T-helper 2 cell treated with Interferon-gamma antibody and Interleukin-4, amounts not matched to agents 5 μg/mL and 100 μg/mL, for 36 hours (primary cell): ENCODE measurements around the gene MYH6.

Experiments used
- DNase-seq: peaks from one replicate; pipeline ENCODE4 v3.0.0; 2021; ENCODE audit warnings: low spot score
- H3K27ac Mint-ChIP-seq: one replicate; pipeline ENCODE4 v1.8.0; 2021; ENCODE audit warnings: mild to moderate bottlenecking, mixed read lengths
- H3K27me3 Mint-ChIP-seq: one replicate; pipeline ENCODE4 v1.8.0; 2021; ENCODE audit warnings: low read depth, mixed read lengths
- H3K36me3 Mint-ChIP-seq: one replicate; pipeline ENCODE4 v1.8.0; 2021; ENCODE audit warnings: low read depth, mixed read lengths
- H3K4me1 Mint-ChIP-seq: one replicate; pipeline ENCODE4 v1.8.0; 2021; ENCODE audit warnings: low read depth, mixed read lengths
- H3K4me3 Mint-ChIP-seq: one replicate; pipeline ENCODE4 v1.8.0; 2022; ENCODE audit warnings: mild to moderate bottlenecking, moderate library complexity, mixed read lengths
- H3K9me3 Mint-ChIP-seq: one replicate; pipeline ENCODE4 v1.8.0; 2021; ENCODE audit warnings: mixed read lengths

MYH6 gene

DNA sequence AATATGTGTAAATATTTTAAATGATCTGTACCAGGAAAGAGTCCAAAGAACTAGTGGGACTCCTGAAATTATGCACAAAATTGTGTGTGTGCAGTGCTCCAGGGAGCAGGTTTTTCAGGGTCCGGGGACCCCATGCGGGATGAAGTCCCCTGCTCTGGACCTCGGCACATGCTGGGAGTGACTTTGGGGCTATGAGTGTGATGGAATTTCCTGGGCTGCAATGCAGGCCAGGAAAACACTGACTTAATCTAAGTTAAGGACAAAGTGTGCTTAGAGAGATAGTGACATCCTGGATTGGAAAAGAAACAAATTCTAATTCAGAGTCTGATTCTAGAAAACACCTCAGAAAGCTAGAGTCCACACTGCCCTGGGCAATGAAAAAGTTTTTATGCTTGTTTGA lies 6.2 kb upstream of the MYH6 start:
- Mint-ChIP-seq H3K4me3 (no peak overlapping the region), H3K9me3 (no peaks in the 10 kb centered on the region), H3K27me3 (no peaks in the 10 kb centered on the region), H3K27ac (no peak overlapping the region), H3K4me1 (no peaks in the 10 kb centered on the region), H3K36me3 (no peaks in the 10 kb centered on the region)
- no peak for DNase-seq

DNA sequence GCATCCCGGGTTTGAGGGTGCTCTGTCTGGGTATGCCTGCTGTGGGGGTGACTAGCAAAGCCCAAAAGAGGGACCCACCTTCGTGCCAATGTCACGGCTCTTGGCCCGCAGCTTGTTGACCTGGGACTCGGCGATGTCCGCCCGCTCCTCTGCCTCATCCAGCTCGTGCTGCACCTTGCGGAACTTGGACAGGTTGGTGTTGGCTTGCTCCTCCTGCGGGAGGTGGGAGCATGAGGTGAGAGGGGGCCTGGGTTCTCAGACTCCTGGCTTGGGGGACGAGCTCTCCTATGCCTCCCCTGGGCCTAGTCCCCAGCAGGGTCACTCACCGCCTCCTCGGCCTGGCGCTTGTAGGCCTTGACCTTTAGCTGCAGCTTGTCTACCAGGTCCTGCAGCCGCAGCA lies 5.6 kb upstream of the MYH6 start:
- H3K4me3 Mint-ChIP-seq, result no peak overlapping the region
- no peaks in the 10 kb centered on the region for H3K4me1 Mint-ChIP-seq
- no peaks in the 10 kb centered on the region for H3K36me3 Mint-ChIP-seq
- no peak overlapping the region for H3K27ac Mint-ChIP-seq
- H3K27me3 Mint-ChIP-seq, result no peaks in the 10 kb centered on the region
- no peaks in the 10 kb centered on the region for H3K9me3 Mint-ChIP-seq
- DNase-seq, result no peak

GRCh38 chr14:23411563-23412525 lies 3.8 kb upstream of the MYH6 start:
- Mint-ChIP-seq H3K27me3 (no peaks in the 10 kb centered on the region), H3K36me3 (no peaks in the 10 kb centered on the region), H3K9me3 (no peaks in the 10 kb centered on the region), H3K4me1 (no peaks in the 10 kb centered on the region), H3K4me3 (no peak overlapping the region), H3K27ac (no peak overlapping the region)
- DNase-seq, result no peak

- Mint-ChIP-seq H3K36me3 (no peaks in the 10 kb centered on the region), H3K4me1 (no peaks in the 10 kb centered on the region), H3K4me3 (no peak overlapping the region), H3K27me3 (no peaks in the 10 kb centered on the region), H3K9me3 (no peaks in the 10 kb centered on the region), H3K27ac (no peak overlapping the region)
- no peak for DNase-seq
Measured at GRCh38 chr14:23409966-23410635, 2.0 kb upstream of the MYH6 start.

DNA sequence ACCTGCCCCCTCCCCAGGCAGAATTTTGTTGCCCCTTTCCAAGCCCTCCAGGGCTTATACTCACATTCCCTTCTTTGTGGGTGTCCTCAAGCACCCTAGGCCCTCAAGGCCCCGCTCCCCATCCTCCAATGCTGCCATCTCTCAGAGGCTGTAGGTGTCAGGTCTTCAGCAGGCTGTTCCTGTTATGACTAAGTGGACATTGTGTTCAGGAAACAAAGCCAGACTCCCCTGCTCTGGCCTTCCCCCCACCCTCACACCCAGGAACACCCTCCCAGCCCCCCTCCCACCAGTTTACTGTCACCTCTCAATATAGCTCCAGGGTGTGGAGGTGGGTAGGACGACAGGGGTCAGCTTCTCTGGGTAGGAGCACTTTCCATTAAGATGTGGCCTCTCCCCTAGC lies 1.4 kb upstream of the MYH6 start:
- no peak overlapping the region for H3K27ac Mint-ChIP-seq
- no peaks in the 10 kb centered on the region for H3K9me3 Mint-ChIP-seq
- no peaks in the 10 kb centered on the region for H3K36me3 Mint-ChIP-seq
- no peaks in the 10 kb centered on the region for H3K4me1 Mint-ChIP-seq
- H3K4me3 Mint-ChIP-seq, result no peak overlapping the region
- DNase-seq, result no peak
- H3K27me3 Mint-ChIP-seq, result no peaks in the 10 kb centered on the region

GRCh38 chr14:23408307-23408630 lies 196 bp upstream of the MYH6 start:
- Mint-ChIP-seq H3K4me3 (no peak overlapping the region), H3K36me3 (no peaks in the 10 kb centered on the region), H3K9me3 (no peaks in the 10 kb centered on the region), H3K4me1 (no peaks in the 10 kb centered on the region), H3K27me3 (no peaks in the 10 kb centered on the region), H3K27ac (no peak overlapping the region)
- DNase-seq, result no peak

- no peaks in the 10 kb centered on the region for H3K9me3 Mint-ChIP-seq
- DNase-seq, result no peak
- no peak overlapping the region for H3K4me3 Mint-ChIP-seq
- no peaks in the 10 kb centered on the region for H3K27me3 Mint-ChIP-seq
- H3K27ac Mint-ChIP-seq, result no peak overlapping the region
- no peaks in the 10 kb centered on the region for H3K36me3 Mint-ChIP-seq
- H3K4me1 Mint-ChIP-seq, result no peaks in the 10 kb centered on the region
Measured at GRCh38 chr14:23406725-23407355, 1.2 kb downstream of the MYH6 start.

GRCh38 chr14:23406244-23406643 lies 1.8 kb downstream of the MYH6 start:
- H3K27me3 Mint-ChIP-seq, result no peaks in the 10 kb centered on the region
- DNase-seq, result no peak
- no peaks in the 10 kb centered on the region for H3K9me3 Mint-ChIP-seq
- no peak overlapping the region for H3K4me3 Mint-ChIP-seq
- H3K36me3 Mint-ChIP-seq, result no peaks in the 10 kb centered on the region
- H3K27ac Mint-ChIP-seq, result no peak overlapping the region
- no peaks in the 10 kb centered on the region for H3K4me1 Mint-ChIP-seq

DNA sequence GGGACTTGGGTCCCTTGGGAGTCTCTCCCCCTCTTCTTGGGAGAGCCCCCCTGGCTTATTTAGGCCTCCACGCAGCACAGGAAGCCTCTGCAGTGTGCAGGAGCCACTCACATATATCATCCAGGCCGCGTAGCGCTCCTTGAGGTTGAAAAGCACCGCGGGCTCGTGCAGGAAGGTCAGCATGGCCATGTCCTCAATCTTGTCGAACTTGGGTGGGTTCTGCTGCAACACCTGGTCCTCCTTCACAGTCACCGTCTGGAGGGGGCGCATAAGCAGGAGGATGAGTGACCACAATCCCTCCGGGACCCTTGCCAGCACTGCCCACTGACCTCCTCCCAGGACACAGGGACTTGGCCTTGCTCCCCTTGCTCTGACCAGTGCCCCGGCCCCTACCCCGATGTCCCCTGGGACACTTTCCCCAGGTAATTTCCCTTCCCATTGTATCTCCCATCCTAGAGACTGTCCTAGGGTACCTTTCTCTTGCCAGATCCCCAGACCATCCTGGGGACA lies 2.5 kb downstream of the MYH6 start:
- no peaks in the 10 kb centered on the region for H3K36me3 Mint-ChIP-seq
- no peak for DNase-seq
- H3K4me1 Mint-ChIP-seq, result no peaks in the 10 kb centered on the region
- H3K27me3 Mint-ChIP-seq, result no peaks in the 10 kb centered on the region
- H3K4me3 Mint-ChIP-seq, result no peak overlapping the region
- H3K9me3 Mint-ChIP-seq, result no peaks in the 10 kb centered on the region
- no peak overlapping the region for H3K27ac Mint-ChIP-seq

GRCh38 chr14:23405096-23405495 lies 3.0 kb downstream of the MYH6 start:
- Mint-ChIP-seq H3K36me3 (no peaks in the 10 kb centered on the region), H3K4me3 (no peak overlapping the region), H3K4me1 (no peaks in the 10 kb centered on the region), H3K27me3 (no peaks in the 10 kb centered on the region), H3K9me3 (no peaks in the 10 kb centered on the region), H3K27ac (no peak overlapping the region)
- DNase-seq, result no peak

GRCh38 chr14:23404331-23404900 lies 3.7 kb downstream of the MYH6 start:
- H3K4me1 Mint-ChIP-seq, result no peaks in the 10 kb centered on the region
- H3K27ac Mint-ChIP-seq, result no peak overlapping the region
- no peak overlapping the region for H3K4me3 Mint-ChIP-seq
- no peak for DNase-seq
- H3K27me3 Mint-ChIP-seq, result no peaks in the 10 kb centered on the region
- no peaks in the 10 kb centered on the region for H3K36me3 Mint-ChIP-seq
- H3K9me3 Mint-ChIP-seq, result no peaks in the 10 kb centered on the region

DNA sequence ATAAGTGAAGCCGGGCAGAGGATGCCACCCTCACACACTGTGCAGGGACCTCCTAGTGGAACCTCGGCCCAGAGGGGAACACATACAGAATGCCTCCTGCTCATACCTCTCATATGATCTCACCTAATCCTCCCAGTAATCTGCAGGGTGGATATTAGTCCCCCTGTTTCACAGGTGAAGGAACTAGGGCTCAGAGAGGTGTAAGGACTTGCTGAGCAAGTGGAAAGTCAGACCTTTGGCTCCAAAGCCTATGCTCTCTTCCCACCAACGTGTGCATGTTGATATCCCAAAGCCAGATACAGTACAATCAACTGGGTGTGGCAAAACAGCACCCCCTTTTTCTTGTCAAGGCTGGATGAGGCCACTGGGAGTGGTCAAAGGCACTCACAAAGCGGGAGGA lies 4.2 kb downstream of the MYH6 start:
- Mint-ChIP-seq H3K4me1 (no peaks in the 10 kb centered on the region), H3K36me3 (no peaks in the 10 kb centered on the region), H3K4me3 (no peak overlapping the region), H3K27ac (no peak overlapping the region), H3K9me3 (no peaks in the 10 kb centered on the region), H3K27me3 (no peaks in the 10 kb centered on the region)
- DNase-seq, result no peak

DNA sequence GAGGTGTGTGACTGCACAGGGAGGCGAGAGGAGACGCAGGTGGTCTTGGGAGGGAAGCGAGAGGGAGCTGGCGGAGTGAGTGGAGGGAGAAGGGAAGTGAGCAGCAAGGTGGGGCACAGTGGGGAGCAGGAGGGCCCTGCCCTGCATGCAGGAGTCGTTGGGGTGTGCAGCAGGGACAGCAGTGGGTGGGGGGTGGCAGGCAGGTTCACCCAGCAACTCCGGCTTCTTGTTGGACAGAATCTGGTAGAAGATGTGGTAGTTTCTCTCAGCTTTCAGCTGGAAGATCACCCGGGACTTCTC lies 5.0 kb downstream of the MYH6 start:
- no peak overlapping the region for H3K27ac Mint-ChIP-seq
- no peaks in the 10 kb centered on the region for H3K36me3 Mint-ChIP-seq
- H3K4me1 Mint-ChIP-seq, result no peaks in the 10 kb centered on the region
- no peak overlapping the region for H3K4me3 Mint-ChIP-seq
- no peaks in the 10 kb centered on the region for H3K27me3 Mint-ChIP-seq
- no peaks in the 10 kb centered on the region for H3K9me3 Mint-ChIP-seq
- no peak for DNase-seq
